HFFc6 (cell line): ENCODE data around the gene RAB29. TPM values are rescaled to one million over a fixed set of nuclear protein-coding genes. Genes with fewer than 3 reads are reported as not detected.

Experiments used
- DNase-seq: peaks from one replicate; pipeline ENCODE4 v3.0.0-alpha.2; 2018
- H3K27ac Mint-ChIP-seq: 2 replicates; pipeline ENCODE4 v1.8.0; 2020; ENCODE audit warnings: mild to moderate bottlenecking, mixed read lengths
- H3K27me3 Mint-ChIP-seq: 2 replicates; pipeline ENCODE4 v1.8.0; 2021; ENCODE audit warnings: mild to moderate bottlenecking, moderate library complexity, mixed read lengths; ENCODE audit not compliant: insufficient read depth
- H3K36me3 Mint-ChIP-seq: 2 replicates; pipeline ENCODE4 v1.8.0; 2021; ENCODE audit warnings: low read depth, mixed read lengths
- H3K4me1 Mint-ChIP-seq: 2 replicates; pipeline ENCODE4 v1.8.0; 2020; ENCODE audit warnings: low read depth, mixed read lengths
- H3K4me3 Mint-ChIP-seq: 2 replicates; pipeline ENCODE4 v1.8.0; 2020; ENCODE audit warnings: mild to moderate bottlenecking, moderate library complexity, mixed read lengths
- H3K9me3 Mint-ChIP-seq: 2 replicates; pipeline ENCODE4 v1.8.0; 2020; ENCODE audit warnings: mild to moderate bottlenecking, mixed read lengths
- CTCF ChIP-seq: fragments of 200-600 bp; sonication (generic); IDR thresholded peaks from 2 replicates; pipeline ENCODE4 v1.5.0; 2021; ENCODE audit warnings: antibody characterized with exemption, mild to moderate bottlenecking
- total RNA-seq, 6 experiments: library from RNA; stranded (reverse); fragmentation: NEBNext Ultra II Directional; extraction: Animal tissue kit (Norgen Biotek cat#: 25700); gene quantifications; 2 replicates in 1 of 6; 3 replicates in 5 of 6; pipeline ENCODE4 v1.2.3, GENCODE V29; 2021

RAB29 gene
- total RNA-seq, 6 experiments from 2014 or later, result 10.6 to 13.0 (median 11.5) TPM

GRCh38 chr1:205739348-205740160, 35.7 kb downstream of the RAB29 start:
- Mint-ChIP-seq H3K36me3 (peaks cover 21% of the 10 kb centered on the region), H3K4me1 (peaks cover 42% of the 10 kb centered on the region), H3K27me3 (no peaks in the 10 kb centered on the region), H3K27ac (peak overlapping the region; percentile 55; the same call in 1 of the 2 replicates), H3K9me3 (peaks cover 1% of the 10 kb centered on the region; the same call in 1 of the 2 replicates), H3K4me3 (no peak overlapping the region; the same call in 1 of the 2 replicates)
- peak; percentile 36 for DNase-seq
- TF ChIP-seq CTCF, result peak; percentile 61

- no peak for DNase-seq
- no peak for TF ChIP-seq CTCF
- Mint-ChIP-seq H3K36me3 (peaks cover 37% of the 10 kb centered on the region), H3K27me3 (no peaks in the 10 kb centered on the region), H3K4me1 (peaks cover 50% of the 10 kb centered on the region), H3K4me3 (no peak overlapping the region), H3K9me3 (peaks cover 4% of the 10 kb centered on the region; the same call in 1 of the 2 replicates), H3K27ac (0 out of 2 replicates have a peak overlapping the region, but pooled peaks have one; percentile 1)
These were observed 40.1 kb downstream of the RAB29 start for GRCh38 chr1:205735218-205735617.

GRCh38 chr1:205733438-205734175, 41.7 kb downstream of the RAB29 start:
- H3K4me1 Mint-ChIP-seq, result peaks cover 38% of the 10 kb centered on the region
- H3K27me3 Mint-ChIP-seq, result no peaks in the 10 kb centered on the region
- H3K4me3 Mint-ChIP-seq, result no peak overlapping the region
- DNase-seq, result no peak
- no peak overlapping the region for H3K27ac Mint-ChIP-seq
- peaks cover 31% of the 10 kb centered on the region for H3K36me3 Mint-ChIP-seq
- peaks cover 4% of the 10 kb centered on the region; the same call in 1 of the 2 replicates for H3K9me3 Mint-ChIP-seq
- no peak for TF ChIP-seq CTCF

- no peak overlapping the region for H3K27ac Mint-ChIP-seq
- peaks cover 4% of the 10 kb centered on the region; the same call in 1 of the 2 replicates for H3K9me3 Mint-ChIP-seq
- peaks cover 24% of the 10 kb centered on the region for H3K36me3 Mint-ChIP-seq
These were observed 45.2 kb downstream of the RAB29 start for GRCh38 chr1:205729945-205730610.

More at GRCh38 chr1:205729945-205730610, 45.2 kb downstream of the RAB29 start:
- no peak overlapping the region for H3K4me3 Mint-ChIP-seq
- no peak for DNase-seq
- no peak for TF ChIP-seq CTCF
- peaks cover 30% of the 10 kb centered on the region for H3K4me1 Mint-ChIP-seq
- H3K27me3 Mint-ChIP-seq, result peaks cover 2% of the 10 kb centered on the region; the same call in 1 of the 2 replicates
